Ovary (tissue), 9 donors: ENCODE results near the gene FGF12. TPM values are rescaled to one million over a fixed set of nuclear protein-coding genes. Genes with fewer than 3 reads are reported as not detected.

Experiments used
- DNase-seq, 5 donors: peaks; one replicate each; pipeline ENCODE4 v3.0.0-alpha.2; 2019 to 2020
- H3K27ac ChIP-seq, 2 donors: fragments of 200-600 bp; one replicate each; pipeline versions ENCODE4 v1.5.1 to v1.8.0; 2019 to 2022
- H3K27me3 ChIP-seq: fragments of 200-600 bp; one replicate; pipeline ENCODE4 v1.8.0; 2022
- H3K36me3 ChIP-seq: fragments of 200-600 bp; sonication (generic); one replicate; pipeline ENCODE4 v1.5.1; 2019
- H3K4me1 ChIP-seq: one replicate; pipeline ENCODE4 v1.8.1; 2013; ENCODE audit warnings: mild to moderate bottlenecking, moderate library complexity; ENCODE audit not compliant: insufficient read depth
- H3K4me3 ChIP-seq: fragments of 200-600 bp; sonication (generic); one replicate; pipeline ENCODE4 v1.5.1; 2017
- H3K9me3 ChIP-seq, 2 donors: fragments of 200-600 bp in 1 of 2; sonication (generic) in 1 of 2; one replicate each; pipeline versions ENCODE4 v1.5.1 to v1.8.1; 2013 to 2019; ENCODE audit warnings: mild to moderate bottlenecking in 1 of 2, moderate library complexity in 1 of 2
- EP300 ChIP-seq: sonication (generic); formaldehyde crosslinking; IDR thresholded peaks from one replicate; pipeline ENCODE4 v1.6.1; 2017; ENCODE audit warnings: antibody characterized with exemption
- POLR2A ChIP-seq: fragments of 450-650 bp; IDR thresholded peaks from one replicate; pipeline ENCODE4 v1.6.1; 2017; ENCODE audit warnings: antibody characterized with exemption, mild to moderate bottlenecking, moderate library complexity
- WGBS, 3 donors: extraction: QIAGEN DNeasy Blood & Tissue Kit in 1 of 3; methylation state at CpG; one replicate each; pipeline versions ENCODE4 v1.1.5 to v1.1.7; 2013 to 2017; 5-methylcytosine and 5-hydroxymethylcytosine counted together
- intact Hi-C, 4 donors: fragments of 100-400 bp; cut with DNase I; formaldehyde crosslinking; loops; one replicate each; pipeline versions ENCODE4 v1.11.0 to v1.15.1; 2022 to 2023
- polyA plus RNA-seq, 2 donors: library from polyadenylated mRNA; stranded (reverse); fragments of 200-250 nt in 1 of 2; fragments of 350-450 nt in 1 of 2; fragmentation: Illumina TruSeq in 1 of 2; extraction: RNeasy Lipid Tissue Mini Kit (QIAGEN cat#74804) in 1 of 2; gene quantifications; one replicate each; pipeline ENCODE4 v1.2.3, GENCODE V29; 2013 to 2014
- total RNA-seq, 7 donors: library from RNA; depleted of rRNA in 2 of 7; stranded (reverse); fragments of >200 nt in 2 of 7; fragmentation: NEBNext Ultra II Directional in 3 of 7; extraction: Animal tissue kit (Norgen Biotek cat#: 25700) in 3 of 7; gene quantifications; one replicate each; pipeline versions ENCODE4 v1.1.0 to v1.2.4, GENCODE V29; 2016 to 2023
- TF ChIP-seq, protein P1 (sequence below), 3 donors: fragments of 450-650 bp in 2 of 3; fragments of 200-600 bp in 1 of 3; IDR thresholded peaks; one replicate each; pipeline versions ENCODE4 v1.5.1 to v1.8.0; 2016 to 2022; ENCODE audit warnings: antibody characterized with exemption in 3 of 3, mild to moderate bottlenecking in 1 of 3
- donor health status: DM: no; HTN: no; CAD: no; lungs with moderate emphysema.
- donor health status: DM: no; HTN: no; CAD: no.
- donor health status: Bipolar disorder and iron deficiency.
- donor health status: DM: yes; HTN: yes; CAD: no.
- donor health status: DM: no; HTN: no; CAD: no.
- donor health status: DM: yes; HTN: yes; CAD: no.

The FGF12 gene
- total and polyA plus RNA-seq, 9 donors: 0.24 to 4.0 (median 1.7) TPM

DNA sequence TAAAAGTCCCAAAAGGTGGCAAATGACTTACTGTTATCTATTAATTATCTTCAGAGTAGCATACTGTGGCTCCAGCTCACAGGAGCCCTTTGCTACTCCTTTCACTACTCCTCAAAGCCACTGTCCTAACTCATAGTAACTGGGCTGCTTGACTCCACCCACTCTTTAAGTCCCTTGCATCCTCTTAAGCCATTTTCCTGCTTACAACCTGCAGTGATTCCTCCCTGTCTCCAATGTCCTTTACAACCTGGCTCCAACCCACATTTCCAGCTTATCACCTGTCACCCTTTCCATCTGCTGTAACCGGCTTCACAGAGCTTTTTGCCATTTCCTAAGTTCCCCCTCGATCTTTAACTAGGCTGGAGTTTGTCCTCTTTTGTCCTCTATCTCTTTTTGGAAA is 388.1 kb downstream of the FGF12 start:
- Histone ChIP-seq H3K27me3 (no peaks in the 10 kb centered on the region), H3K4me1 (no peaks in the 10 kb centered on the region), H3K36me3 (no peaks in the 10 kb centered on the region), H3K4me3 (no peak overlapping the region), H3K9me3 (no peaks in the 10 kb centered on the region), H3K27ac (no peak overlapping the region)
- WGBS, 3 donors: 82 to 88% (median 86%) methylated on average over 2 of the region's 2 CpGs
- intact Hi-C loops: no loop called here
- TF ChIP-seq EP300 (no peak), POLR2A (no peak)
- TF ChIP-seq, protein P1, sequence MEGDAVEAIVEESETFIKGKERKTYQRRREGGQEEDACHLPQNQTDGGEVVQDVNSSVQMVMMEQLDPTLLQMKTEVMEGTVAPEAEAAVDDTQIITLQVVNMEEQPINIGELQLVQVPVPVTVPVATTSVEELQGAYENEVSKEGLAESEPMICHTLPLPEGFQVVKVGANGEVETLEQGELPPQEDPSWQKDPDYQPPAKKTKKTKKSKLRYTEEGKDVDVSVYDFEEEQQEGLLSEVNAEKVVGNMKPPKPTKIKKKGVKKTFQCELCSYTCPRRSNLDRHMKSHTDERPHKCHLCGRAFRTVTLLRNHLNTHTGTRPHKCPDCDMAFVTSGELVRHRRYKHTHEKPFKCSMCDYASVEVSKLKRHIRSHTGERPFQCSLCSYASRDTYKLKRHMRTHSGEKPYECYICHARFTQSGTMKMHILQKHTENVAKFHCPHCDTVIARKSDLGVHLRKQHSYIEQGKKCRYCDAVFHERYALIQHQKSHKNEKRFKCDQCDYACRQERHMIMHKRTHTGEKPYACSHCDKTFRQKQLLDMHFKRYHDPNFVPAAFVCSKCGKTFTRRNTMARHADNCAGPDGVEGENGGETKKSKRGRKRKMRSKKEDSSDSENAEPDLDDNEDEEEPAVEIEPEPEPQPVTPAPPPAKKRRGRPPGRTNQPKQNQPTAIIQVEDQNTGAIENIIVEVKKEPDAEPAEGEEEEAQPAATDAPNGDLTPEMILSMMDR (IDR thresholded peaks at IDR 0.05): no peak
- no peak for DNase-seq

DNA sequence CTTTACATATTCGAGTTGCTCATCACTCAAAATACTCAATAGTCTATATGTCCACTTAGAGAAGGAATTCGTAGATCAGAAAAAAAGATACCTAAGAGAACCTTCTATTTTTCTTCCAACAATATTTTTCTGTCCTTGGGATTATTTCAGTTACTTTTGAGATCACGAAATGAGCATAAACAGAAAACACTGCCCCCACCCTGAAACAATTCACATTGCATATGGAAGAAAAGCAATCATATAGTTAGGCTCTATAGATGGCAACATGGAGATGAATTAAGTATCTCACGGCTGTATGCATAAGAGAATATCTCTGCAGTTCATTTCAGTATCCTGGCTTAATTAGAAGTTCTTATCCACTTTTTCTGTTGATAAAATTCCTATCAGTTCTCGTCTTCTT is 391.1 kb downstream of the FGF12 start:
- intact Hi-C loops: no loop called here
- TF ChIP-seq, protein P1 (IDR thresholded peaks at IDR 0.05): no peak
- TF ChIP-seq EP300 (no peak), POLR2A (no peak)
- no peak for DNase-seq
- Histone ChIP-seq H3K4me3 (no peak overlapping the region), H3K9me3 (no peaks in the 10 kb centered on the region), H3K4me1 (no peaks in the 10 kb centered on the region), H3K27ac (no peak overlapping the region), H3K36me3 (no peaks in the 10 kb centered on the region), H3K27me3 (no peaks in the 10 kb centered on the region)
- WGBS, 3 donors: 69 to 80% (median 78%) methylated on average over 5 of the region's 5 CpGs

DNA sequence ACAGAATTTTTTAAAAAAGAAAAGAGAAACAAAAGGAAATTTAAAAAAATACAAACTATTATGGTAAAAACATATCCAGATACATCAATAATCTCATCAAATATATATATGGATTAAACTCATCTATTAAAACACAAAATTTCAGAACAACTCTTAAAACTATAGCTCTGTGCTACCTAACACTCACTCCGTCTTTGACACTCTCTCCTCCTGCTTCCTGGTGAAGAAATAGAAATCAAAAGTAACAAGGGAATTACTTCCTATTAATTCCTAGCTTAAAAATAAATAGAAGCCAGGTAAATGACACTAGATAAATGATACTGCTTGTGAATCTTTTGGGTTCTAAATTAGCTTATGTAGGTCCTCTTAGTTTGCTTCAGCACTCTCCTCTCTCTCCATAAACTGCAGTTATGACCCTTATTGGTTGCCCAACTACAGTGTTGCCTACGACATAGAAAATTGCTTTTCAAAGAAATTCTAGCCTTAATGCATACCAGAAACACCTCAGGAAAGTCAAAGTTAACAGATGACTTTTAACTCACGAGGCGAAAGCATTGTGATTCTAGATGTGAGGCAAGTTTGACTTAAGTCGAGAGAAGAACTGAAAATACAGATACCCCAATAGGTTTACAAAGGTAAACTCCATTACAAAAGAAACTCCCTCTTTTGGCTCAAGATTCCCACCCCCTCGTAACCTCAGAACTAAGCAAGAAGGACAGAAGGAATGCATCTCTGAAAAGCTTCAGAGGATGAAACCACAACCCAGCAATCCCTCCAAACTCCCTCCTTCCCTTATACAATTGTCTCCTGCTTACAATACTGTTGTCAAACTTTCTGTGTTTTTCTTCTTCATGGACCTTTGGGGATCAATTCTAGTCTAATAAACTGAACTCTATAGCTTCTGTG is 394.7 kb downstream of the FGF12 start:
- intact Hi-C loops: no loop called here
- no peak overlapping the region for H3K4me3 ChIP-seq
- no peaks in the 10 kb centered on the region for H3K9me3 ChIP-seq
- no peak for DNase-seq
- H3K27ac ChIP-seq: no peak overlapping the region
- no peaks in the 10 kb centered on the region for H3K27me3 ChIP-seq
- 66 to 68% (median 67%) methylated on average over 6 of the region's 6 CpGs for WGBS, 3 donors
- TF ChIP-seq EP300 (no peak), POLR2A (no peak)
- TF ChIP-seq, protein P1 (IDR thresholded peaks at IDR 0.05): no peak
- no peaks in the 10 kb centered on the region for H3K4me1 ChIP-seq
- H3K36me3 ChIP-seq: no peaks in the 10 kb centered on the region

DNA sequence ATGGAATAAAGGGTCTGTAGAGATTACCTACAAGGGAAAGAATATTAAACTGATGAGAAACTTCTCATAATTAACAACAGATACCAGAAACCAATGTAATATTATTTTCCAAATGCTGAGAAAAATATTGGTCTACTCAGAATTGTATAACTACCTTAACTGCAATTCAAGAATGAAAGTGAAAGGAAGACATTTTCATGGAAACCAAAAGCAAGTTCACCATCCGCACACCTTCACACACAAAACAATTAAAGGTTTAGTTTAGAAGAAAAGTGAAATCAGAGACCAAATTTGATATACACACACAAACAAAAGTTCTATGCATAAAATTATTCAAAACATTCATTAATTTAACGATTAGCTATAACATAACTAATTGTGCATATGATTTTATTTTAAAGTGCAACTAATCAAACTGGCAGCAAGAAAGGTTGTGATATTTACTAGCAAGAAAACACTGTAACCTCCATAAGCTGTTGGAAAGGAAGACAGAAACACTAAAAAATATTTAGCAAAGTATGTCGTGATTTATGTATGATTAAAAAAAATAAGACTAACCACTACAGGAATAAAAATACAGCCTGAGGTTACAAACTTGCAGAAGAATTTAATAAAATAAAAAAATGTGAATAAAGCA is 395.5 kb downstream of the FGF12 start:
- Histone ChIP-seq H3K27ac (no peak overlapping the region), H3K36me3 (no peaks in the 10 kb centered on the region), H3K4me1 (no peaks in the 10 kb centered on the region), H3K4me3 (no peak overlapping the region), H3K9me3 (no peaks in the 10 kb centered on the region), H3K27me3 (no peaks in the 10 kb centered on the region)
- TF ChIP-seq, protein P1 (IDR thresholded peaks at IDR 0.05): no peak
- no peak for TF ChIP-seq EP300
- TF ChIP-seq POLR2A: no peak
- WGBS, 3 donors: 35 to 55% (median 37%) methylated on average over 3 of the region's 3 CpGs
- no peak for DNase-seq
- intact Hi-C loops: no loop called here
